GM06990 (cell line): ENCODE results near the gene CHRNA7.
"Not testable (repeated sequence)": the region's sequence is repeated elsewhere in the genome, so short reads cannot be mapped to it uniquely, and the experiment has no call there.

Experiments
- DNase-seq: peaks from one replicate; pipeline ENCODE4 v3.0.0-alpha.2; 2011; ENCODE audit not compliant: insufficient read length; ENCODE audit errors: extremely low read depth
- H3K27me3 ChIP-seq: replicated peaks from 2 replicates; pipeline ENCODE4 v1.6.0; 2011; ENCODE audit warnings: low read length; ENCODE audit not compliant: control insufficient read depth, insufficient read depth
- H3K36me3 ChIP-seq: 2 replicates; pipeline ENCODE4 v1.5.1; 2011; ENCODE audit warnings: low read length; ENCODE audit not compliant: control insufficient read depth, insufficient read depth
- H3K4me3 ChIP-seq: replicated peaks from 2 replicates; pipeline ENCODE4 v1.5.1; 2011; ENCODE audit warnings: low read depth, mild to moderate bottlenecking, control low read depth, low read length
- TF ChIP-seq, protein P1 (sequence below): IDR thresholded peaks from 2 replicates; pipeline ENCODE4 v1.5.1; 2011; ENCODE audit warnings: low read length, control low read depth, mild to moderate bottlenecking, inconsistent platforms; ENCODE audit not compliant: insufficient read depth, poor library complexity, severe bottlenecking

Gene CHRNA7

DNA sequence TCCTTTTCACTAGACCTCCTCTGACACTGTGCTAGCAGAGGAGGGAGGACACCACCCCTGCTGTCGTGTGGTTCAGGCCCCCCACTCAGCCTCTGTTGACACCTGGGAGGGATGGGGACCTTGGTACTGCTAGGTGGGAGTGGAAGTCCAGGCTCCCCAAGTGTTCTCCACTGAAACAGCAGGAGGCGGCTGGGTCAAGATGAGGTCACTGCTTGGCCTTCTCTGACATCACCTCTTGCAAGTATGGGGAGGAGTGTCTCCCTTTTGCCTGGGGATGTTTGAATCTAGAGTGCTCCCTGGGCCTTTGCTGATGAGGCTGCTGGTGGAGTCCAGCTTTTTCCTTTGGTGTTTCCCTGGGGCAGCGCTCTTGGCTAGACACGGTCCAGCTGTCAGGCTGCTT, 101.5 kb downstream of the CHRNA7 start:
- Histone ChIP-seq H3K27me3 (no peaks in the 10 kb centered on the region; the same call in 1 of the 2 replicates), H3K4me3 (no peak overlapping the region), H3K36me3 (no peaks in the 10 kb centered on the region; the same call in 1 of the 2 replicates)
- TF ChIP-seq, protein P1, sequence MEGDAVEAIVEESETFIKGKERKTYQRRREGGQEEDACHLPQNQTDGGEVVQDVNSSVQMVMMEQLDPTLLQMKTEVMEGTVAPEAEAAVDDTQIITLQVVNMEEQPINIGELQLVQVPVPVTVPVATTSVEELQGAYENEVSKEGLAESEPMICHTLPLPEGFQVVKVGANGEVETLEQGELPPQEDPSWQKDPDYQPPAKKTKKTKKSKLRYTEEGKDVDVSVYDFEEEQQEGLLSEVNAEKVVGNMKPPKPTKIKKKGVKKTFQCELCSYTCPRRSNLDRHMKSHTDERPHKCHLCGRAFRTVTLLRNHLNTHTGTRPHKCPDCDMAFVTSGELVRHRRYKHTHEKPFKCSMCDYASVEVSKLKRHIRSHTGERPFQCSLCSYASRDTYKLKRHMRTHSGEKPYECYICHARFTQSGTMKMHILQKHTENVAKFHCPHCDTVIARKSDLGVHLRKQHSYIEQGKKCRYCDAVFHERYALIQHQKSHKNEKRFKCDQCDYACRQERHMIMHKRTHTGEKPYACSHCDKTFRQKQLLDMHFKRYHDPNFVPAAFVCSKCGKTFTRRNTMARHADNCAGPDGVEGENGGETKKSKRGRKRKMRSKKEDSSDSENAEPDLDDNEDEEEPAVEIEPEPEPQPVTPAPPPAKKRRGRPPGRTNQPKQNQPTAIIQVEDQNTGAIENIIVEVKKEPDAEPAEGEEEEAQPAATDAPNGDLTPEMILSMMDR: no peak
- no peak for DNase-seq

DNA sequence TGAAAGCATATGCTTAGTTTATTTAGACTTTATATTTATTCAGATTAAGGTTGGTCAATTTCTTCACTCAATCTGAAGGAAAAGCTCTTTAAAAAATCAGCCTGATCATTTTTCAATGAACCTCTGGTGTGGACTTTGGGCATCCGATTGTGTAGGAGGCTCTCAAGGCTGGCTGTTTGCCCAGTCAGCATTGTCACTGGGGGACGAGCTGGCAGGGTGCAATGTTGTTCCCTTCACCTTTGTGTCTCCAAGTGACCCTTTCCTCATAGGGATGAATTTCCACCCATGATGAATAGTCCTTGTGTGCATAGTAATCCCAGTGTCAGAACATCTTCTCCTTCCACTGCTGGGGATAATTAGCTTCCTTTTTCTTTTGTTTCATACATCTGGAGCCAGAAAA, 102.5 kb downstream of the CHRNA7 start:
- Histone ChIP-seq H3K36me3 (no peaks in the 10 kb centered on the region; the same call in 1 of the 2 replicates), H3K4me3 (no peak overlapping the region), H3K27me3 (no peaks in the 10 kb centered on the region; the same call in 1 of the 2 replicates)
- TF ChIP-seq, protein P1: no peak
- no peak for DNase-seq

DNA sequence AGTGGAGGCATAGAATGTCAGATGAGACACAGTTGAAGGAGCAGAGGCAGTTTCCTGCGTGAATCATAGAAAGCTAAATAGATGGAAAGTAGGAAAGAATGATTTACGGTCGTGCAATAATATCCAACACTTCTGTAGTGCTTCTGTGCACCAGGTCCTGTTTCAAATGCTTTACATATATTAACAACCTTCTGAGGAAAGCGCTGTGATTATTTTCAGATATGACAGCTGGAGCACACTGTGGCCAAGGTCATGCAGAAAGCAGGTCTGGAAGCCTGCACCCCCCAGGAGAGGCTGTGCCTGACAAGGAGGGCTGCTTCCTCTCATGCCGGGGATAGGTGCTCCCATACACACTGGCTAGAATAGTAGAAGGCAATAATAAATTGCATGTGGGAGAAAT, 104.5 kb downstream of the CHRNA7 start:
- Histone ChIP-seq H3K4me3 (no peak overlapping the region), H3K36me3 (no peaks in the 10 kb centered on the region; the same call in 1 of the 2 replicates), H3K27me3 (no peaks in the 10 kb centered on the region; the same call in 1 of the 2 replicates)
- DNase-seq: no peak
- TF ChIP-seq, protein P1: no peak

DNA sequence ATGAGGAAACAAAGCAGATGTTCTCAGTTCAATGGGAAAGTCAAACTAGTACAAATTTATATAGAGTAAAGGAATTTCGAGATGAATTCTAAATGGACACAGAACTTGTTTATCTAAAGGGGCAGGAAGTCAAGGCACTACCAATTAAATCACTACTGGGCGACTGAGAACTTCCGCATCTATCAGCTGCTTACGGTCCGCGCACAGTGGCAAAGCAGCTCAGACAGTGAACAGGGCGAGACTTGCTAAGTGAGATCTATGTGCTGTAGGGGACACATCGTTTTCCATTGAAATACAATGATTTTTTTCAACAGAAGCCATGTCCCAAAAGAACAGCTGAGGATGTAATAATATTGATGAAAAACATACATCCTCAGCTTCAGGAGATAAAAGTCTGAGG, 105.0 kb downstream of the CHRNA7 start:
- TF ChIP-seq, protein P1: no peak

DNA sequence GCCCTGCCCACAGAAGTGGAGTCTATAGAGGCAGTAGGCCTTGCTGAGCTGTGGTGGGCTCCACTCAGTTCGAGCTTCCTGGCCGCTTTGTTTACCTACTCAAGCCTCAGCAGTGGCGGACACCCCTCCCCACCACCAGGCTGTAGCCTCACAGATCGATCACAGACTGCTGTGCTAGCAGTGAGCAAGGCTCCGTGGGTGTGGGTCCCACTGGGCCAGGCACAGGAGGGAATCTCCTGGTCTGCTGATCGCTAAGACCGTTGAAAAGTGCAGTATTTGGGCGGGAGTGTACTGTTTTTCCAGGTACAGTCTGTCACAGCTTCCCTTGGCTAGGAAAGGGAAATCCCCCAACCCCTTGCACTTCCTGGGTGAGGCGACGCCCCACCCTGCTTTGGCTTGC, 115.2 kb downstream of the CHRNA7 start:
- not testable (repeated sequence) for H3K27me3 ChIP-seq, H3K4me3 ChIP-seq, H3K36me3 ChIP-seq, DNase-seq

More for the DNA sequence above, 105.0 kb downstream of the CHRNA7 start:
- H3K4me3 ChIP-seq: no peak overlapping the region
- H3K27me3 ChIP-seq: no peaks in the 10 kb centered on the region; the same call in 1 of the 2 replicates
- no peak for DNase-seq
- H3K36me3 ChIP-seq: no peaks in the 10 kb centered on the region; the same call in 1 of the 2 replicates

DNA sequence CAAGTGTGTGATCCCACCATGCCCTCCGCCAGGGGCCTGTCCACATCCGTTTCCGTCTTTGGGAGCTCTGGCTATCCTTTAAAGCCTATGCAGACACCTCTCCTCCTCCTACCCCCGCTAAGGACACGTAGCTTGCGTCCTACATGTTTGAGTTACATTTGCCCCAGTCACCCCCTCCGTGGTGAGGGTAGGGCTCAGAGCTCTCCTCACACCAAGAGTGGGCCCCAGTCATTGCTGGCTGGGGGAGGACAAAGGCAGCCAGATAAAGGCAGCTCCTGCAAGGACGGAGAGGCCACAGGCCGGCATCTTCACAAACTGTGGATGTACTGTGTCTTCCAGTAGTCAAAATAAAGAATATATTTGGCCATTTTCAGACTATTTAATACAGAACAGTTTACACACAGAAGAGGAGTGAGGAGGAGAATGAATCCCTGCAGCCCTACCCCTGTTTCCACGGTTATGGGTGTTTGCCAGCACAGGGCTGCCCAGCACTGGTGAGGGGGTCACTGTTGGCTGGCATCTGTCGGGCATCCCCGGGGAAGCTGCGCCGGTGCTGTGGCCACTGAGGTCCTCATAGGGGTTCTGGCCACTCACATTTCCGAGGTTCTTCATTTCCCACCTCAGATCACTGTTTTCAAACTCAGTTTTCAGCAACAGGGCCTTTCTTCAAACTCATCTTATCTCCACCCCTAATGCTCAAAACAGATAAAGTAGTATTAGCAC, 118.7 kb downstream of the CHRNA7 start:
- no peak overlapping the region for H3K4me3 ChIP-seq
- TF ChIP-seq, protein P1: no peak
- no peaks in the 10 kb centered on the region for H3K27me3 ChIP-seq
- DNase-seq: no peak
- no peaks in the 10 kb centered on the region for H3K36me3 ChIP-seq
